Endothelial cell of umbilical vein (primary cell): ENCODE measurements around the gene SULT1C3.

Source experiments
- CTCF ChIP-seq, 2 donors: IDR thresholded peaks; 1 replicate in 1 of 2; 2 replicates in 1 of 2; pipeline ENCODE4 v1.5.1; 2011; ENCODE audit warnings: low read length in 2 of 2, mild to moderate bottlenecking in 2 of 2, moderate library complexity in 2 of 2, control low read depth in 1 of 2, inconsistent platforms in 1 of 2, low read depth in 1 of 2; ENCODE audit not compliant: insufficient read depth in 1 of 2; ENCODE audit errors: extremely low read depth in 1 of 2
- EZH2 ChIP-seq: IDR thresholded peaks from 2 replicates; pipeline ENCODE4 v1.6.1; 2012; ENCODE audit warnings: borderline replicate concordance, low read depth, mild to moderate bottlenecking, moderate library complexity, low read length, inconsistent platforms; ENCODE audit not compliant: severe bottlenecking
- FOS ChIP-seq: IDR thresholded peaks from 2 replicates; pipeline ENCODE4 v1.6.1; 2011; ENCODE audit warnings: mild to moderate bottlenecking, low read length, moderate library complexity, borderline replicate concordance; ENCODE audit not compliant: insufficient read depth
- GATA2 ChIP-seq: IDR thresholded peaks from 2 replicates; pipeline ENCODE4 v1.7.0; 2011; ENCODE audit warnings: low read depth, mild to moderate bottlenecking, moderate library complexity, mixed read lengths, low read length; ENCODE audit not compliant: insufficient read length, insufficient read depth
- JUN ChIP-seq: IDR thresholded peaks from 2 replicates; pipeline ENCODE4 v1.6.1; 2011; ENCODE audit warnings: borderline replicate concordance, low read depth; ENCODE audit not compliant: insufficient read length, insufficient read depth
- MAX ChIP-seq: IDR thresholded peaks from 2 replicates; pipeline ENCODE4 v1.6.1; 2011; ENCODE audit not compliant: insufficient read depth, insufficient read length
- MYC ChIP-seq: IDR thresholded peaks from one replicate; pipeline ENCODE4 v1.6.1; 2011; ENCODE audit warnings: mild to moderate bottlenecking, low read depth, low read length
- POLR2A ChIP-seq: IDR thresholded peaks from 2 replicates; pipeline ENCODE4 v1.6.1; 2012; ENCODE audit warnings: low read depth, mild to moderate bottlenecking, control low read depth, low read length
- POLR2AphosphoS5 ChIP-seq: IDR thresholded peaks from 2 replicates; pipeline ENCODE4 v1.6.1; 2012; ENCODE audit warnings: low read depth, mild to moderate bottlenecking, control low read depth, low read length, moderate library complexity; ENCODE audit not compliant: insufficient read depth

GRCh38 chr2:108253106-108253505, 13.3 kb downstream of the SULT1C3 start:
- TF ChIP-seq CTCF (IDR thresholded peaks at IDR 0.05; ENCODE audit: extremely low read depth in 1 of 2, insufficient read depth in 1 of 2, low read depth in 1 of 2, low read length in 2 of 2), result no peak
- TF ChIP-seq MYC, result no peak
- TF ChIP-seq POLR2AphosphoS5, result no peak
- TF ChIP-seq POLR2A, result no peak
- no peak for TF ChIP-seq MAX
- no peak for TF ChIP-seq EZH2
- no peak for TF ChIP-seq FOS
- no peak for TF ChIP-seq JUN
- TF ChIP-seq GATA2, result no peak
